Sciatic nerve (tissue), 2 donors: Measurements from ENCODE around the gene N4BP2L1. TPM values are rescaled to one million over a fixed set of nuclear protein-coding genes. Genes with fewer than 3 reads are reported as not detected.

Experiments
- ATAC-seq: fragments of 200-7000 bp; cut with Tn5 transposase; one replicate; pipeline ENCODE4 v1.9.1; 2020; ENCODE audit warnings: mild to moderate bottlenecking, moderate library complexity
- DNase-seq: peaks from one replicate; pipeline ENCODE4 v3.0.0-alpha.2; 2020; ENCODE audit warnings: low spot score
- intact Hi-C: fragments of 100-400 bp; cut with DNase I; formaldehyde crosslinking; loops from one replicate; pipeline ENCODE4 v1.14.2; 2022
- total RNA-seq: library from RNA; stranded (reverse); fragmentation: NEBNext Ultra II Directional; extraction: Animal tissue kit (Norgen Biotek cat#: 25700); gene quantifications from one replicate; pipeline ENCODE4 v1.2.1, GENCODE V29; 2021
- donor health status: DM: no; HTN: no; CAD: no.
- donor health status: DM: no; HTN: no; CAD: no.

The N4BP2L1 gene
- total RNA-seq, 1 donor from 2014 or later, result 32.3 TPM

DNA sequence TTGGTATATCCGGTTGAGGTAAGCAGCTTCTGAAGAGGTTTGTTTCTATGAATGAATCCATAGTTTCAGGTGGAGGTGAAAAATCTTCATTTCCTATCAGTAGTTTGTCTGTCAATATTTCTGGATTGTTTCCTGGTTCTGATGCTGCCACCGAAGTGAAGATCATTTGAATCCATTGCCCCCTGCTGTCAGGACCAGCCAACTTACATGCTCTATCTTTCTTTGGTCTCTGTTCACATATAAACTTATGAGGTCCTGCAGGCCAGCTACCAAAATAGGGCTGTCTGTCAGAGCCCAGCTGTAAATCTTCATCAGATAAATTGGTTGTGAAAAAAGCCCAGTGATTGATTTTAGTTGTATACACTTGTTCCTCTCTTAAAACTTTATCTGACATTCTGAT is 15.2 kb upstream of the N4BP2L1 start:
- DNase-seq, result no peak
- intact Hi-C loops, result no loop called here
- ATAC-seq, result no peak

DNA sequence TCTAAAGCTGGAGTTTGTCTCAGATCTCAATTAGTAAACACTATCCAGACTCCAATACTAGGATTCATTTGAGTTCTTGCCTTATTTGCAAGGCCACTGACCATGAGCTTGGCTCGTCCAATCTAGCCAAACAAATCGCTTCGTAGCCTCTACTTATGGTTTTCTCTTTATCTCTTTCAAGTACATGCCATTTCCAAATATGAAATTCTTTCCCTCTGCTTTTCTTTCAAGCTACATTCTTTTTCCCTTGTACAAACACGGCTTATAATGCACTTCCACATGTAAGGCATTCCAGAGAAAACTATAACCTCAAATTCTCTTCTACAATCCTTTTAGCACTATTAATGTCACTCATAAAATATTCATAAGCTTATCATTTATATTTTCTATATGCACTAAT is 10.9 kb upstream of the N4BP2L1 start:
- intact Hi-C loops, result no loop called here
- DNase-seq, result no peak
- no peak for ATAC-seq

DNA sequence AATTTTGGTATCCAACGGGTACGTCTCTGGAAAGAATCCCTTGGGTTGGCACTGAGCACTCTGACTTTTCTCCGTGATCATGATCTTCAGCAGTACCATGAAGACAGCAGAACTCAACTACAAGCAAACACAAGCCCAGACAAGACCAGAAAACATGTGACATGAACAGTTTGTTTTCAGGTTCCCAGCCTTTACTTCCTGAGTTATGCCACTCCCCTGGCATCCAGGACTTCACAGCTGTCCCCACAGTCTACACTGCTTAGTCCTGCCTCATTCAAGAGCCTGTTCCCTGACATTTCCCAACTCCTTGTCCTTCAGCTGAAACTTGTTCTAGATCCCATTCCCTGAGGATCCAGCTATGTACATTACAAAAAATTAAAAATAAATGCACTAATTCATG is 4.9 kb upstream of the N4BP2L1 start:
- ATAC-seq (no peak), DNase-seq (no peak)
- intact Hi-C loops, result no loop called here

DNA sequence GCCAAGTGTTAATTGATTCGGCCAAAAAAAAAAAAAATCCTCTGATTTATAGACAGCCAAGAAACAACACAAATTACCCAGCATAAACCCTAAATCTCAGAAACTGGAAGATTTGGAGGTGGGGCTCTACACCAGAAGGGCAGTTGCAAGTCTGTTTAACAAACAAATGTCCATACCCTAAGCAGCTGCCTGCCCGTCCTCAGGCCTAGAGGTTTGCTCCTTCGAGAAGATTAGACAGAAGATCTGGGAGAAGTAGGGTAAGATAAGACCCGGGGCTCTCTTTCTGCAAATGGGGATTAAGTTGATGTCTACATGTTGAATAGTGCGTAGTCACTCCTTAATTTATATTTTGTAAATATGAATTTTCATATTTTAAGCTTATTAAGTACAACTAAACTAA is 3.4 kb upstream of the N4BP2L1 start:
- intact Hi-C loops, result no loop called here
- no peak for ATAC-seq
- no peak for DNase-seq

DNA sequence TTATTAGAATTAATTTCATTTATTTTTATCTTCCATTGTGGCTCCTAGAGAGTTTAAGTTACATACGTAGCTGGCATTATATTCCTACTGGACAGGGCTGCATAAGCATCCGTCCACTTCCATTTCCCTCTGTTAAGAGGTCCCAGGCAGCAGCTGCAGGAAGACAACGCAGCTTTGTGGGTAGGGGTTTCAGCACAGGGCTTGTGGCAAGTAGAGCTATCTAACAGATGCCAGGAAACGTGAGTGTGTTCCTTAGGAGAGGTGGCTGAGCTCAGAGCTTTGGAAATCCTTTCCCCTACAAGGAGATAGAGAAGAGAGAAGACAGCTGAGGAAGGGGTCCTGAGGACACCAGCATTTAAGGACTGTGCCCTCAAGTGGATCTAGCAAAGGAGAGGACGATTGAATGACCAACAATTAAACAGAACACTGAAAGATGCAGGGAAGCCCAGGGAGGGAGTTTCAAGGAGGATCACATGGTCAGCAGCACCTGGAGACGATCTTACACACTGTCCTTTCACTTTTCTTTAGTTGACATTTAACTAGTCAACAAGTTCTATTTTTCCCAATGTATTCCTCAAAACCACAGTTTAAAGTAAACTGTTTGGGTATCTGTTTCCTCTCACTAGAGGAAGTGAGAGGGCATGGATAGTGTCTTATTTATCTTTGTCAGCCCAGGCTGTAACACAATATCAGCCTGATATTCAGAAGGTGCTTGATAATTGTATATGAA is 2.3 kb upstream of the N4BP2L1 start:
- intact Hi-C loops, result no loop called here
- ATAC-seq, result no peak
- DNase-seq, result no peak

DNA sequence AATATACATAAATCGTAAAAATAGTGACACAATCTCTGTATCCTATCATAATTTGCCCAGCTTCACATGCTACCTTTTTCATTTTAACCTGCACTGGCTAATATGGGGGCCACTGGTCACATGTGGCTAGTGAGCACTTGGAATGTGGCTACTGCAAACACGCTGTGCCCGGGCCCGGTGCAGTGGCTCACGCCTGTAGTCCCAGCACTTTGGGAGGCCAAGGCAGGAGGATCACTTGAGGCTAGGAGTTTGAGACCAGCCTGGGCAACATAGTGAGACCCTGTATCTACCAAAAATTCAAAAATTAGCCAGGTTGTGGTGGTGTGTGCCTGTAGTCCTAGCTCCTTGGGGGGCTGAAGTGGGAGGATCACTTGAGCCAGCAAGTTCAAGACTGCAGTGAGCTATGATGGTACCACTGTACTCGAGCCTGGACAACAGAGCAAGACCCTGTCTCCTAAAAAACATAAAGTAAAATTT is 1.5 kb upstream of the N4BP2L1 start:
- ATAC-seq (no peak), DNase-seq (no peak)
- intact Hi-C loops, result no loop called here

DNA sequence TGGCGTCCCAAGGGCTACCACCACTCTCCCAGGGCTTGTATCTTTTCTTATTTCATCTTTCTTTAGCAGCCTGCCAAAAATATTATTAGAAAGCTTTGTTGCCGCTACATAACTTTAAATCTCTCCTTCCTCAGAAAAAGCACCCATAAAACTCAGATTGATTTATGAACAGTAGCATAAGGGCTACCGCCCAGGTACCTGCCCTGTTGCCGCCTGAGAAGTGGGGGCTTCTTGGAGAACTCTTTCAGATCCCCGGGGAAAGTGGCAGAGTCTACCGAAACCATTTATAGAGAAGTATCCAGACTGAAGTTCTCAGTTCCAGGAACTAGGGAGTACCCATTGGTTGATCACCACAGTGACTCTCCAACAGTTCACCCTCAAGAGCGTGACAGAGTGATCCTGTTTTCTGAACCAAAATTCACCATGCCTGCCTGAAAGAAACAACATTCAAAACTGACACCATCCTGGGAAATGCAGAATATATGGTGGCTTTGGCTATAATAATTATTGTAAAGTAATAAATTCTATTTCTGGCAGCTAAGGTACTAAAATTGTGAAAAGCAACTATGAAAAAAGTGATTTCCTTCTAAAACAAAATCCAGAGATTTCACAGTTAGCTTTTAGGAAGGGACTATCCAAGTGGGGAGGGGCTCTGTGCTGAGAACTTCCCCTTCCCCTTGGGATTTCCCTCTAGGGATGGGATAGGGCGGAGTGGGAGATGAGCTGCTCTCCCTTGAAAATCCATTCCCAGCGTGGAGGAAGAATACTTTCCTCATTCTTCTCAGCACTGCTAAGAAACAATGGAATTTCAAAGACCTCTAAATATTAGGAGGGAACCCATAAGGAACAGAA is 877 bp upstream of the N4BP2L1 start:
- DNase-seq (no peak), ATAC-seq (peak; percentile 71)
- intact Hi-C loops, result no loop called here

DNA sequence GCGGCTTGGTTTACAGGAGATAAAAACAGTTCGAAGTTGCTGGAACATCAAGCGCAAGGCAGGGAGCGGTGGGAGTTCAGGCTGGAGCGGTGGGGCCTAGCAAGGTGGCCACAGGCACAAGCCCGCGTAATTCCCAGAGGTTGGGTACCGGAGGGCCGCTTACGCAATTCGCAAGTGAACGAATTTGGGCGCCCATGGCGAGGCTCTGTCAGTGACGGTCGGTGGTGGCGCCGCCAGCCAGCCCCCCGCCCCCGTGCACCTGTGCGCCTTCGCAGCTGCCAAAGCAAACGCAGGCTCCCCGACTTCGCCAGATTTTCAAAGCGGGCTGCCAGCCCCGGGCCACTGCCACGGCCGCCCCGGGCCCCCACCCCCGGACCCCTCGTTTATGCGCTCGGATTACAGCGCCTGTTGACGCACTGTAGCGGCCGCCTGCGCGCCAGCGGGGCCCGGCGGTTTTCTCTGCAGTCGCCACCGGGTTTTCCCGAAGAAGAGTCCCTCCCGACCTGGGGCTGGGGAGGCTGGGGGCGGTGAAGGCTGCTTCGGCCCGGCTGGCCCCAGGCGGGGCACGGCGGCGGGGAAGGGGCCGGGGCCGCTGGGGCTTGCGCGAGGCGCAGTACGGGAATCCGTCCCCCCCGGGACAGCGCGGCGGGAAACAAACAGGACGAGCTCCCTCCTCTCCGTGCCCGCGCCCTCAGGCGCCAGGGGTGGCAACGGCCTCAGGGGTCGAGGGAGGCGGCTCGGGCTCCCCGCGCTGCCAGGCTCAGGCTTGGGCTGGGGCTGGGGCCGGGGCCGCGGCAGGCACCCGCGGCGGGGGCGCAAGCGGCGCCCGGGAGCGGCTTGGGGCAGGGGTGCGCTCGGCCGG is 709 bp downstream of the N4BP2L1 start:
- peak; percentile 41 for ATAC-seq
- intact Hi-C loops, result no loop called here
- peak; percentile 77 for DNase-seq

DNA sequence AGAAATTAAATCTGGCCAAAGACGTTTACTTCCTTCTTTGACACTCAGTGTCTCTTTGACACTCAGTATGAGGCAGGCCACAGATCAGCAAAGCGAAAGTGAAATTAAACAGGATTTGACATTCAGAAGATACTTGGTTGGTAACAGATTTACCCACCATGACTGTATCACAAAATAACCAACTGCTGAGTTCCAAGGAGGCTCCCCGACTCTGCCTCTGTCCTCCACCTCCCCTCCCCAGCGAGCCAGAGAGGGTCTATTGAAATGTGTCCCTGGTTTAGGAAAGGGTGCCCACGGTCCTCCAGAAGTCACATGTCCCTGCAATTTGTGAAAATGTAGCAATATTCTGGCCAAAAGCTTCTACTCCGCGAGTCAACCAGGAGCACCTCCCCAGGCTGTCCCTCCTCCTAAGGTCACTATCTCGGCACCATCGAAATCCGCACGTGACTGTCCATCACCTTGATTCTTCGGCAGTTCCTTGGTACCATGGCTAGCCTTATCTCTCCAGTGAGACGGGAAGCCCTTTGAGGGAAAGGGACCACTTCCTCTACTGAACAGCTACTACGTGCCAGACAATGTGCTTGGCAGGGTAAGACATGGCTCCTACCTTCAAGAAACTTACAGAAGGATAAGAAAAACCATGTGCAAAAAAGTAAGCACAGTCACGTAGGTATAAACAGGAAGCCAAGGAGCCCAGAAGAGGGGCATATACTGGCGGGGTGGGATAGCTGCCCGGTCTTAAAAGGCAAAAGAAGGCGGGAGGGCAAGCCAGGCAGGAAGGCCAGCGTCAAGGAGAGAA is 1.5 kb downstream of the N4BP2L1 start:
- intact Hi-C loops, result no loop called here
- DNase-seq (no peak), ATAC-seq (peak; percentile 51)

DNA sequence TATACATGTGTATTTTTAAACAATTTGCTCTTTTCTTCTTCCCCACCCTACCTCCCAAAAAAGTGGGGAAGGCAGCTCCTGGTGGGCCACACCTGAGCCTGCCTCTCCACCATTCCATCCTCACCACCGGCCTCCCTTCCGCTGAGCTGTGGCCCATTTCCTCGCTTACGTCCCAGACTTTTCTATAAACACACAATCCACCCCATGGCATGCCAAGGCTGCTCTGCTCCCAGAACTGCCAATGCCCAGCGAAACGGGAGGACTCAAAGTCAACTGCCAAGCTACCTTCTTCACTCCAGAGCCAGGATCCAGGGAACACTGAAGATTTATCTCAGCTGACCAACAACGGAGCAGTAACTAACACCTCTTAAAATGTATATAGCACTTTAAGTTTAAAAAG is 2.8 kb downstream of the N4BP2L1 start:
- intact Hi-C loops, result no loop called here
- ATAC-seq, result no peak
- no peak for DNase-seq

DNA sequence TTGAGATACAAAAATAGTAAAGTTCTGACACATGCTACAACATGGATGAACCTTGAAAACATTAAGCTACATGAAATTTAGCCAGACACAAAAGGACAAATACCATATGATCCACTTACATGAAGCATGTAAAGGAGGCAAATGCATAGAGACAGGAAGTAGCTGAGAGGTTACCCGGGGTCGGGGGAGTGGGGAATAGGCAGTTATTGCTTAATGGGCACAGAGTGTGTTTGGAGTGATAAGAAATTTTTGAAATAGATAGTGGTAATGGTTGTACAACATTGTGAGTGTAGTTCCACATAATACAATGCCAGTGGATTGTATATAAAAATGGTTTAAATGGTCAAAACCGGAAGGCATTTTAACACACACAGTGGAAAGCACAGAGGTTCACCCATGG is 4.3 kb downstream of the N4BP2L1 start:
- DNase-seq, result no peak
- intact Hi-C loops, result no loop called here
- no peak for ATAC-seq

DNA sequence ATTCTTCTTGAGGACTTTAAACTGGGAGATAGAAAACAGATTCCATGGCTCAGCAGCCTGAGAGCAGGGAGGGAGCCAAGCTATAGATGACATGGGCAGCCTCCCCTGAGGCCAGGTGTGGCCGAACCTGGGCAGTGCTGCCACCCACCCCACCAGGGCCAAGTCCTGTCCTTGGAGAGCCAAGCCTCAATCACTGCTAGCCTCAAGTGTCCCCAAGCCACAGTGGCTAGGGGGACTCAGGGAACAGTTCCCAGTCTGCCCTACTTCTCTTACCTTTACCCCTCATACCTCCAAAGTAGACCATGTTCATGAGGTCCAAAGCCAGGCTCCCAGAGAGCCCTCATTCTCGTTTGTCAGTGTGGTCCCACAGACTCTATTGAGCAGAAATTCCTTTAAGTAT is 8.1 kb downstream of the N4BP2L1 start:
- DNase-seq, result no peak
- ATAC-seq, result no peak
- intact Hi-C loops, result no loop called here

DNA sequence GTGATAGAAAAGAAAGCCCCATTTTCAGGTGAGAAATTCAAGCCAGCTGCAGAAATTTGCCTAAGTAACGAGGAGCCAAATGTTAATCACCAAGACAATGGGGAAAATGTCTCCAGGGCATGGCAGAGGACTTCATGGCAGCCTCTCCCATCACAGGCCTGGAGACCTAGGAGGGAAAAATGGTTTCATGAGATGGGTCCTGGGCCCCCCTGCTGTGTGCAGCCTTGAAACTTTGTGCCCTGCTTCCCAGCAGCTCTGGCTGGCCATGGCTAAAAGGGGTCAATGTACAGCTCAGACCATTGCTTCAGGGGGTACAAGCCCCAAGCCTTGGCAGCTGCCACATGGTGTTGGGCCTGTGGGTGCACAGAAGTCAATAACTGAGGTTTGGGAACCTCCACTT is 9.9 kb downstream of the N4BP2L1 start:
- intact Hi-C loops, result no loop called here
- DNase-seq (no peak), ATAC-seq (no peak)

DNA sequence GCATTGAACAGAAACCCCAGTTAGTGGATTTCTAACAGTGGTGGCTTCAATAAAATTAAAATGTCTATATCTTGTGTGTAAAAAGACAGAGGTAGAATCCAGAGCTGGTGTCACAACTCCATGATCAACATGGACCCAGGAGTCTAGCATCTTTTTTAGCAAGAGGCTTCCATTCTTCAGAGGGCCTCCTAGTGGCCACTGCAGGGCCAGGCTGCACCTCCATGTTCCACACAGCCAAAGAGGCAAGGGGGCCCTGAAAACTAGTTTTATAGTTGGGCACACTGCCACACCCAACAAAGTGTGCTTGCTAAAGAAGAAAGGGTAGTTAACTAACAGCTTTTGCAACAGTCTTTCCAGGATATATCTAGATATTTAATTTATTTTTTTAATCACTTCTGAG is 12.9 kb downstream of the N4BP2L1 start:
- no peak for ATAC-seq
- intact Hi-C loops, result no loop called here
- DNase-seq, result no peak

DNA sequence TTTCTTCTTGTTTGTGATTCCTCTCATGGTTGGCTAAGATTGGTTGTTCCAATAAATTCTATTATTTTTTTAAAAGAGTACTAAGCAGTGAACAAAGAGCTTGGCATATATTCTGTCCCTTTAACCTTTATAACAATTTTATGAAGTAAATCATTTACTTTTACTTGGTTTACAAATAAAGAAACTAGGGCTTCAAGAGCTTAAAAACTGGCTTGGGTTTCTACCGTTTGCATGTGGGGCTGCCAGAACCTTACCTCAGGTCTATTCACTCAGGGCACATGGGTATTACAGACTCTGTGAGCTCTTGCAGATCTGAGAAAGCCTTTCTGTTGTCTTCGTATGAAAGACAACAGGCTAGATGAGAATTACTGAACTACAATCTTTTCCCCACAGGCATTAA is 13.3 kb downstream of the N4BP2L1 start:
- ATAC-seq (no peak), DNase-seq (no peak)
- intact Hi-C loops, result no loop called here

DNA sequence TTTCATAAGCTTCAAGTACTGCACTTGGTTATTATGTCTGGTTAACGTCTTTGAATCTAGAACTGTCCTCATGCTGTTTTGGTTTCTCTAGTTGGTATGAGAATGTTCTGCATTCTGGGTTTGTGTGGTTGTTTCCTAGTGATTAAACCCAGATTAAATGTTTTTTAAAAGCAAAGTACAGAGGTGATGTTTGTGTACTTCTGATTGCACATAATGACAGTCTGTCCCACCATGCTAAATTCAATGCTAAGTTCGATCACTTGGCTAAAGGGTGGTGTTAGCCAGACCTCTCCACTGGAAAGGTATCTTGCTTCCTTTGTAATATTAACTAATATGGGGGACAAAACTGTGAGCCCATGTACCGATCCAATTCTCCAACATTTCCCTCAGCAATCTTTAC is 14.6 kb downstream of the N4BP2L1 start:
- intact Hi-C loops, result no loop called here

DNA sequence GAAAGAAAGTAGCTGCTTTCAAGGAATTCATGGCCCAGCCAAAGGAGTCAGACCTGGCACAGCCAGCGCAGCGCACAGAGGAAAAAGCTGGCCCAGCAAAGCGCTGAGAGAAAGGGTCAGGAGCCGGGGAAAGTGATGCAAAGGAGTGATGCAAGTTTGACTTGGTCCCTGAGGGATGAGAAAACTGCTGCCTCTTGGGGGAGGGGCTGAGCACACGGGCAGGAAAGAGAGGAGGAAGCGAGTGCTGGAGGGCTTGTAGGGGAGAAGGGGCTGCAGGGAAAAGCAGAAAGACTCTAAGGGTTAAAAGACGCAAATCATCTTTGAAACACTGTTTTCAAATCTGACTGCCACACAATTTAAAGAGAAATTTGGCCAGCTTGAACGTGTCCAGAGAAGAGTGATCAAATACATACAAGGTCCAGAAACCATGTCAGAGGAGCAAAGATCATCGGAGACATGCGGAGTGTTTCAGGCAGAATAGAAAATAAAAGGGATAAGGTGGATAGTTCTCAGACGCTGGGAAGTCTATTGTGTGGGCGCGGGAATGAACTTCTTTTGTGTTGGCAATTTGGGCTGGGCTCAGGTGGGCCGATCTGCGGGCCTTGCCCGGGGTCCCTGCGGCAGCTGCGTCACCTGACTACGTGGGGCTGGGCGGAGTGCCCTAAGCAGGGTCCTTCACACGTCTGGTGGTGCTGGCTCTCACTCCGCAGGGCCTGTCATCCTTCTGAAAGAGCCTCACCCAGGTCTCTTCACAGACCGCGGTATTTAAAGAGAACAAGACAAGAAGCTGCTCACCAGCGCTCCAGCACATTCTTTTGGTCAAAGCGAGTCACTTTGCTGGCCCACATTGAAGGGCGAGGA is 18.1 kb downstream of the N4BP2L1 start:
- intact Hi-C loops, result no loop called here
- peak; percentile 69 for DNase-seq
- ATAC-seq, result peak; percentile 98

More for the DNA sequence above, 14.6 kb downstream of the N4BP2L1 start:
- no peak for ATAC-seq
- DNase-seq, result no peak

DNA sequence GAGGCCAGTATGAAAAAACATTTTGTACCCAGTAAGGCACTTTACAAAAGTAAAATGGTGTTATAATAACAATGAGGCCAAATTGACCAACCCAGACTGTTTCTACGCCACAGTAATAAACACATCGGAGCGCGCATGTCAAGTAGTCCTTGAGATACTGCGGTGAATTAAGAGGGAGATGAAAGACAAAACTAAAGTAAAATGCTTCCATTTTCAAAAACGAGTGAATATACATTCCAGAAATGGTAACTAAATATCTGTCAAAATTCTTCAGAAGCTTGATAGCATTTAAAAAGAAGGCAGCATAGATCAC is 19.0 kb downstream of the N4BP2L1 start:
- ATAC-seq (no peak), DNase-seq (no peak)
- intact Hi-C loops, result no loop called here
